Choroid plexus epithelial cell (primary cell): ENCODE measurements around the gene PLXNA3.

ENCODE experiments used
- DNase-seq: peaks from one replicate; pipeline ENCODE4 v3.0.0-alpha.2; 2010; ENCODE audit warnings: low read depth
- H3K4me3 ChIP-seq: 2 replicates; pipeline ENCODE4 v1.5.1; 2011; ENCODE audit warnings: low read depth, mild to moderate bottlenecking, control low read depth, low read length, moderate library complexity
- TF ChIP-seq, protein P1 (sequence below): conservative IDR thresholded peaks from 2 replicates; pipeline ENCODE4 v1.5.1; 2011; ENCODE audit warnings: low read depth, mild to moderate bottlenecking, control low read depth, inconsistent platforms, low read length, moderate library complexity

The PLXNA3 gene

GRCh38 chrX:154477891-154478477 lies 19.9 kb downstream of the PLXNA3 start:
- DNase-seq, result no peak
- H3K4me3 ChIP-seq, result peak overlapping the region; percentile 62
- TF ChIP-seq, protein P1, sequence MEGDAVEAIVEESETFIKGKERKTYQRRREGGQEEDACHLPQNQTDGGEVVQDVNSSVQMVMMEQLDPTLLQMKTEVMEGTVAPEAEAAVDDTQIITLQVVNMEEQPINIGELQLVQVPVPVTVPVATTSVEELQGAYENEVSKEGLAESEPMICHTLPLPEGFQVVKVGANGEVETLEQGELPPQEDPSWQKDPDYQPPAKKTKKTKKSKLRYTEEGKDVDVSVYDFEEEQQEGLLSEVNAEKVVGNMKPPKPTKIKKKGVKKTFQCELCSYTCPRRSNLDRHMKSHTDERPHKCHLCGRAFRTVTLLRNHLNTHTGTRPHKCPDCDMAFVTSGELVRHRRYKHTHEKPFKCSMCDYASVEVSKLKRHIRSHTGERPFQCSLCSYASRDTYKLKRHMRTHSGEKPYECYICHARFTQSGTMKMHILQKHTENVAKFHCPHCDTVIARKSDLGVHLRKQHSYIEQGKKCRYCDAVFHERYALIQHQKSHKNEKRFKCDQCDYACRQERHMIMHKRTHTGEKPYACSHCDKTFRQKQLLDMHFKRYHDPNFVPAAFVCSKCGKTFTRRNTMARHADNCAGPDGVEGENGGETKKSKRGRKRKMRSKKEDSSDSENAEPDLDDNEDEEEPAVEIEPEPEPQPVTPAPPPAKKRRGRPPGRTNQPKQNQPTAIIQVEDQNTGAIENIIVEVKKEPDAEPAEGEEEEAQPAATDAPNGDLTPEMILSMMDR, result no peak

- TF ChIP-seq, protein P1, result no peak
- DNase-seq, result peak; percentile 93
- peak within 1 kb of the TSS; percentile 62 for H3K4me3 ChIP-seq
Measured at GRCh38 chrX:154478728-154479622, 20.9 kb downstream of the PLXNA3 start, which contains the start of gene LAGE3. Gene LAGE3, minus strand, starts transcription at chrX:154479281. Its CDS starts 366 bp downstream, at chrX:154478915.

DNA sequence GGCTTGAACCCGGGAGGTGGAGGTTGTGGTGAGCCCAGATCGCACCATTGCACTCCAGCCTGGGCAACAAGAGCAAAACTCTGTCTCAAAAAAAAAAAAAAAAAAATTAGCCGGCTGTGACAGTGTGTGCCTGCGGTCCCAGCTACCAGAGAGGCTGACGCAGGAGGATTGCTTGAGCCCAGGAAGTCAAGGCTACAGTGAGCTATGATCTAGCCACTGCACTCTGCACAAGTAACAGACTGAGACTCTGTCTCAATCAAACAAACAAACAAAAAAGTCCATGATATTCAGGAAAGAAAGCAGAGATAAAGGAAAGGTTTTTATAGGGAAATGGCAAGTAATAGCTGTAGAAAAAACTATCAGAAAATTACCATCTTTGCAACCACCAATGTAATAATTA lies 23.1 kb downstream of the PLXNA3 start:
- TF ChIP-seq, protein P1, result no peak
- no peak for DNase-seq
- H3K4me3 ChIP-seq, result no peak overlapping the region

DNA sequence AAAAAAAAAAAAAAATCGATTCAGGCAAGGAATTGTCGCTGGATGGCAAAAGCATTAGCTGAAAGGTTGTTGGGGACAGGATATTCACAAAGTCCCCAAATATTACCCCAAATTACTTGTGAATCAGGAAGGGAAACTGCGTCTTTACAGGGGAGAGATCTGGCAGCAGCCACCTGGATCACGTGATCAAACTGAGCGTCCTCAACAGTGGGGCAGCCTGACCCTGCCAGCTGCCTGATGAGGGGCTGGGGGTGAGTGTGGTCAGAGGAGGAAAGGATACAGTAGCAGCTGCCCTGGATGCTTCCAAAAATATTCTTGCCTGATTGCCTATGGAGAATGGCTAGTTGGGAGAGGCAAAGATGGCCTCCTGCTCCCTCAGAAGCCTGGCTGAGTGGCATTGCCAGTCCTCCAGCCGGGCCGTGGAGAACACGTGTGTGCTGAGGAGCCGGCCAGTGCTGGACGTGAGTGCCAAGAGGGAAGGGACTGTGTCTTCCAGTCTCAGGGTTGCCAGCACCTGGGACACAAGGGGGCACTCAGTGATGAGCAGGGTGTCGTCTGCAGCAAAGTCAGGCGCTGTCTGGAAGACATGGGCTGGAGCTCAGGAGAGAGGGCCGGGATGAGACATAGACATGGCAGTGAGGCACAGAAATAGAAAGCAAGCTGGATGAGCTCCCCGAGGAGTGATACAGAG lies 24.0 kb downstream of the PLXNA3 start:
- H3K4me3 ChIP-seq, result no peak overlapping the region
- TF ChIP-seq, protein P1, result no peak
- no peak for DNase-seq

- TF ChIP-seq, protein P1, result no peak
Measured at GRCh38 chrX:154482786-154483185, 24.7 kb downstream of the PLXNA3 start.

GRCh38 chrX:154483325-154483724 lies 25.2 kb downstream of the PLXNA3 start:
- TF ChIP-seq, protein P1, result no peak

More at GRCh38 chrX:154482786-154483185, 24.7 kb downstream of the PLXNA3 start:
- H3K4me3 ChIP-seq, result no peak overlapping the region
- DNase-seq, result no peak

More at GRCh38 chrX:154483325-154483724, 25.2 kb downstream of the PLXNA3 start:
- DNase-seq, result no peak
- H3K4me3 ChIP-seq, result no peak overlapping the region
